Stomach (tissue), 4 donors: Measurements from ENCODE around the gene FAM107B.

ENCODE experiments used
- CTCF ChIP-seq, 7 experiments: fragments of 450-650 bp in 4 of 7; fragments of 200-600 bp in 3 of 7; sonication (generic) in 3 of 7; IDR thresholded peaks; one replicate each; pipeline ENCODE4 v1.5.1; 2016 to 2019; ENCODE audit warnings: antibody characterized with exemption in 7 of 7, control low read depth in 2 of 7, mild to moderate bottlenecking in 1 of 7
- POLR2A ChIP-seq, 4 donors: fragments of 450-650 bp; IDR thresholded peaks; one replicate each; pipeline ENCODE4 v1.6.1; 2016; ENCODE audit warnings: antibody characterized with exemption in 4 of 4, control low read depth in 2 of 4, mild to moderate bottlenecking in 1 of 4, moderate library complexity in 1 of 4
- POLR2AphosphoS5 ChIP-seq, 3 donors: sonication (generic); formaldehyde crosslinking; IDR thresholded peaks; one replicate each; pipeline ENCODE4 v1.6.1; 2016; ENCODE audit warnings: antibody characterized with exemption in 3 of 3

- no peak for TF ChIP-seq CTCF (IDR thresholded peaks at IDR 0.05)
- TF ChIP-seq POLR2AphosphoS5 (IDR thresholded peaks at IDR 0.05) = no peak
- TF ChIP-seq POLR2A (IDR thresholded peaks at IDR 0.05) = no peak
These were observed 254.9 kb downstream of the FAM107B start for GRCh38 chr10:14519785-14520184.
